H1 (cell line): ENCODE data around the gene TRIM27. TPM values are rescaled to one million over a fixed set of nuclear protein-coding genes. Genes with fewer than 3 reads are reported as not detected.

ENCODE experiments used
- CTCF ChIA-PET: fragments of 300-600 bp; sonication (Branson Sonifier 250); formaldehyde crosslinking; loops from one replicate; lab custom pipeline; 2021; ENCODE audit not compliant: partially characterized antibody; lab: Charles Lee
- POLR2A ChIA-PET: fragments of 300-600 bp; sonication (Branson Sonifier 250); formaldehyde crosslinking; loops from one replicate; lab custom pipeline; 2021; ENCODE audit warnings: inconsistent platforms; ENCODE audit not compliant: partially characterized antibody; lab: Charles Lee
- DNase-seq, 2 experiments: peaks; one replicate each; pipeline versions ENCODE4 v3.0.0 to v3.0.0-alpha.2; 2010 to 2022; ENCODE audit warnings: low spot score in 2 of 2, low read depth in 1 of 2, mixed read lengths in 1 of 2
- FAIRE-seq: peaks from 2 replicates; lab custom pipeline; 2011; peaks lifted over from hg19 to GRCh38; lab: Jason Lieb, UNC
- H2AFZ ChIP-seq: 2 replicates; pipeline ENCODE4 v1.8.1; 2012; ENCODE audit warnings: low read length, inconsistent platforms
- H2AK5ac ChIP-seq: 2 replicates; pipeline ENCODE4 v1.6.1; 2013; ENCODE audit warnings: low read depth, low read length
- H2BK120ac ChIP-seq: replicated peaks from 2 replicates; pipeline ENCODE3; 2013; ENCODE audit warnings: low read depth, low read length, inconsistent platforms
- H2BK12ac ChIP-seq: 2 replicates; pipeline ENCODE4 v1.6.1; 2013; ENCODE audit warnings: low read depth, low read length
- H2BK15ac ChIP-seq: 2 replicates; pipeline ENCODE4 v1.6.1; 2013; ENCODE audit warnings: low read length
- H2BK20ac ChIP-seq: 2 replicates; pipeline ENCODE4 v1.6.1; 2013; ENCODE audit warnings: low read length
- H2BK5ac ChIP-seq: 2 replicates; pipeline ENCODE4 v1.6.1; 2013; ENCODE audit warnings: low read depth, low read length
- H3K14ac ChIP-seq: 2 replicates; pipeline ENCODE4 v1.6.1; 2013; ENCODE audit warnings: inconsistent platforms; ENCODE audit not compliant: insufficient read length
- H3K18ac ChIP-seq: 2 replicates; pipeline ENCODE4 v1.6.1; 2013; ENCODE audit warnings: low read length; ENCODE audit errors: extremely low read depth
- H3K23ac ChIP-seq: 2 replicates; pipeline ENCODE4 v1.6.1; 2013; ENCODE audit warnings: inconsistent platforms; ENCODE audit not compliant: insufficient read length
- H3K23me2 ChIP-seq: 2 replicates; pipeline ENCODE4 v1.6.1; 2013; ENCODE audit warnings: low read depth, low read length
- H3K27ac ChIP-seq: 2 replicates; pipeline ENCODE4 v1.6.1; 2011; ENCODE audit warnings: low read depth, low read length, inconsistent platforms
- H3K27me3 ChIP-seq, 4 experiments: replicated peaks in 1 of 4; 1 replicate in 1 of 4; 2 replicates in 3 of 4; pipeline versions ENCODE4 v1.6.1 to v1.8.1; 2011 to 2013; ENCODE audit warnings: low read length in 3 of 4, mild to moderate bottlenecking in 3 of 4, inconsistent platforms in 2 of 4, mixed read lengths in 2 of 4, moderate library complexity in 1 of 4; ENCODE audit not compliant: control insufficient read depth in 3 of 4, insufficient read depth in 3 of 4; ENCODE audit errors: extremely low read depth in 1 of 4
- H3K36me3 ChIP-seq, 4 experiments: 2 replicates each; pipeline versions ENCODE4 v1.6.1 to v1.8.1; 2011 to 2013; ENCODE audit warnings: mild to moderate bottlenecking in 4 of 4, low read length in 3 of 4, moderate library complexity in 2 of 4, control low read depth in 1 of 4, inconsistent platforms in 1 of 4; ENCODE audit not compliant: insufficient read depth in 4 of 4, control insufficient read depth in 2 of 4
- H3K4ac ChIP-seq: replicated peaks from 2 replicates; pipeline ENCODE3; 2013; ENCODE audit warnings: low read length, low read depth, mixed read lengths, inconsistent platforms; ENCODE audit not compliant: insufficient read length
- H3K4me1 ChIP-seq, 4 experiments: replicated peaks in 1 of 4; 1 replicate in 1 of 4; 2 replicates in 3 of 4; pipeline versions ENCODE4 v1.6.1 to v1.8.1; 2011 to 2013; ENCODE audit warnings: low read length in 3 of 4, inconsistent platforms in 2 of 4, mixed read lengths in 1 of 4; ENCODE audit not compliant: insufficient read depth in 4 of 4, control insufficient read depth in 3 of 4
- H3K4me2 ChIP-seq, 2 experiments: 2 replicates each; pipeline versions ENCODE4 v1.6.1 to v1.8.1; 2011 to 2013; ENCODE audit warnings: low read depth in 2 of 2, low read length in 2 of 2, control low read depth in 1 of 2, inconsistent platforms in 1 of 2, mild to moderate bottlenecking in 1 of 2; ENCODE audit not compliant: insufficient read depth in 1 of 2
- H3K4me3 ChIP-seq, 4 experiments: fragments of 200-600, 300-600 bp in 1 of 4; sonication (generic), shearing (Covaris generic), sonication (Bioruptor Twin) in 1 of 4; 2 replicates each; pipeline versions ENCODE4 v1.5.1 to v1.8.1; 2011 to 2016; ENCODE audit warnings: low read length in 4 of 4, low read depth in 3 of 4, control low read depth in 2 of 4, inconsistent platforms in 2 of 4, mild to moderate bottlenecking in 2 of 4, mixed read lengths in 1 of 4, moderate library complexity in 1 of 4; ENCODE audit not compliant: insufficient read depth in 2 of 4; ENCODE audit errors: extremely low read depth in 1 of 4
- H3K56ac ChIP-seq: replicated peaks from 2 replicates; pipeline ENCODE3; 2013; ENCODE audit warnings: low read depth, mild to moderate bottlenecking, mixed read lengths, low read length, inconsistent platforms; ENCODE audit not compliant: insufficient read length
- H3K79me1 ChIP-seq: 2 replicates; pipeline ENCODE4 v1.6.1; 2013; ENCODE audit warnings: low read depth, low read length, control low read depth
- H3K79me2 ChIP-seq, 2 experiments: 2 replicates each; pipeline versions ENCODE4 v1.6.1 to v1.8.1; 2012 to 2013; ENCODE audit warnings: low read length in 2 of 2, mild to moderate bottlenecking in 2 of 2, inconsistent platforms in 1 of 2; ENCODE audit not compliant: insufficient read depth in 2 of 2, control insufficient read depth in 1 of 2
- H3K9ac ChIP-seq, 4 experiments: replicated peaks in 1 of 4; 1 replicate in 1 of 4; 2 replicates in 3 of 4; pipeline versions ENCODE4 v1.6.1 to v1.8.1; 2011 to 2013; ENCODE audit warnings: low read depth in 3 of 4, low read length in 3 of 4, control low read depth in 2 of 4, mild to moderate bottlenecking in 2 of 4, moderate library complexity in 2 of 4, inconsistent platforms in 1 of 4; ENCODE audit errors: extremely low read depth in 1 of 4
- H3K9me3 ChIP-seq, 2 experiments: 2 replicates each; pipeline versions ENCODE4 v1.6.1 to v1.8.1; 2012 to 2013; ENCODE audit warnings: mild to moderate bottlenecking in 2 of 2, moderate library complexity in 2 of 2, control low read depth in 1 of 2, inconsistent platforms in 1 of 2, low read depth in 1 of 2, low read length in 1 of 2, mixed read lengths in 1 of 2; ENCODE audit not compliant: insufficient read depth in 2 of 2
- H4K20me1 ChIP-seq, 2 experiments: replicated peaks in 1 of 2; 2 replicates each; pipeline versions ENCODE3 to v1.8.1; 2011 to 2013; ENCODE audit warnings: inconsistent platforms in 2 of 2, low read length in 2 of 2, mild to moderate bottlenecking in 1 of 2; ENCODE audit not compliant: insufficient read depth in 2 of 2, control insufficient read depth in 1 of 2
- H4K5ac ChIP-seq: 2 replicates; pipeline ENCODE4 v1.6.1; 2013; ENCODE audit warnings: low read length, low read depth, mixed read lengths, inconsistent platforms; ENCODE audit not compliant: insufficient read length
- H4K8ac ChIP-seq: 2 replicates; pipeline ENCODE4 v1.8.0; 2013; ENCODE audit warnings: mild to moderate bottlenecking, moderate library complexity, low read length, inconsistent platforms; ENCODE audit not compliant: insufficient read depth; ENCODE audit errors: extremely low read depth
- H4K91ac ChIP-seq: replicated peaks from 2 replicates; pipeline ENCODE3; 2013; ENCODE audit warnings: low read length, mixed read lengths, inconsistent platforms; ENCODE audit not compliant: insufficient read length
- SIN3A ChIP-seq, 2 experiments: IDR thresholded peaks in 1 of 2; conservative IDR thresholded peaks in 1 of 2; 2 replicates each; pipeline ENCODE4 v1.6.1; 2011 to 2012; ENCODE audit warnings: low read length in 2 of 2, improper control_type of control experiment in 1 of 2, low read depth in 1 of 2, mild to moderate bottlenecking in 1 of 2
- whole genome bisulfite sequencing, 2 experiments: shearing (Covaris generic) in 1 of 2; methylation state at CpG; one replicate each; pipeline versions ENCODE4 v1.1.6 to v1.1.7; 2013 to 2015; ENCODE audit warnings: low lambda C conversion rate in 2 of 2, mixed read lengths in 2 of 2, inconsistent platforms in 1 of 2, low coverage in 1 of 2, missing lambda C conversion rate in 1 of 2; ENCODE audit not compliant: insufficient replicate concordance in 2 of 2, insufficient coverage in 1 of 2, insufficient read length in 1 of 2; ENCODE audit errors: extremely low coverage in 1 of 2, missing lambda C conversion rate in 1 of 2; 5-methylcytosine and 5-hydroxymethylcytosine counted together
- polyA plus RNA-seq, 7 experiments: library from polyadenylated mRNA; depleted of rRNA in 3 of 7; stranded (reverse) in 5 of 7; unstranded in 2 of 7; fragments of >200 nt in 5 of 7; fragments of 200-250 nt in 2 of 7; gene quantifications; 1 replicate in 5 of 7; 2 replicates in 1 of 7; 4 replicates in 1 of 7; pipeline versions ENCODE4 v1.2.1 to v1.2.3, GENCODE V29; 2011 to 2013; ENCODE audit warnings: missing spikeins in 2 of 7, mixed read lengths in 2 of 7
- total RNA-seq: library from RNA; stranded (reverse); fragmentation: NEBNext Ultra II Directional; extraction: Animal tissue kit (Norgen Biotek cat#: 25700); gene quantifications from 2 replicates; pipeline ENCODE4 v1.2.1, GENCODE V29; 2021

Gene TRIM27
- total and polyA plus RNA-seq, 2 of the 8 experiments (the other 6 are each of a cell fraction or from before 2014, with no cell fraction given): 76.4 to 85.9 TPM

DNA sequence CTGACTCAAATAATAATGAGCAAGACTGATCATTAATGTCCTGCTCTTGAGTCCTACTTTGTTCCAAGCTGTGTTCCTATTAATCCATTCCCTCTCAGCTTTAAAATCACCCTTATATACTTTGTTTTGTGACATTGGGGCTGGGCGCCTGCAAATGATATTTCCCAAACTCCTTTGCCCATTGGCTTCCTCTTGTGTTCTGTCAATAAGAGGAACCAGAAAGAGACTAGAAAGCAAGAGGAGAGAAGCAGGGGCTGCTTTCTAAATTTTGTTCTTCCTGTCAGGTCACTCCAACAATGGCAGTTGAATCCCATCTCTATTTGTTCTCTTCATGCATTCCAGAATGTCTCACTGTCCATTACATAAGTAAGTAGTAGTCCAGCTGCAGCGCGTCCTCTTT is 21.6 kb upstream of the TRIM27 start:
- no peak overlapping the region for H3K9ac ChIP-seq
- peaks cover 0 to 2% (median 0%) of the 10 kb centered on the region in 4 experiments; a peak in 2 of 7 replicates for H3K4me1 ChIP-seq
- H3K23me2 ChIP-seq: peaks cover 1% of the 10 kb centered on the region; the same call in 1 of the 2 replicates
- H3K27ac ChIP-seq: no peak overlapping the region
- no peak overlapping the region for H3K4me2 ChIP-seq
- ChIA-PET CTCF (interaction anchor here (1.5 to 1.7 kb wide), 2 partner anchors 69 to 70 kb away, joined by 3 read pairs; no protein-coding TSS in a partner anchor), POLR2A (interaction anchor here (0.6 to 1.4 kb wide), 6 partner anchors 13 to 56 kb away, joined by 3 to 4 read pairs (median 4); partner anchors contain the start of gene TRIM27)
- H3K4me3 ChIP-seq: no peak overlapping the region
- no peak overlapping the region for H3K18ac ChIP-seq
- no peak overlapping the region for H2BK15ac ChIP-seq
- H3K14ac ChIP-seq: no peak overlapping the region
- H3K9me3 ChIP-seq: peaks cover 0 to 4% of the 10 kb centered on the region in 2 experiments; a peak in 1 of 4 replicates
- FAIRE-seq (no peak), DNase-seq (peak in 1 of 2 experiments; percentile 37)
- no peak overlapping the region for H4K5ac ChIP-seq
- 0 out of 2 replicates have a peak overlapping the region, but pooled peaks have one; percentile 32 for H2AK5ac ChIP-seq
- H3K79me2 ChIP-seq: no peaks in the 10 kb centered on the region
- H3K36me3 ChIP-seq: no peaks in the 10 kb centered on the region
- H4K20me1 ChIP-seq: no peaks in the 10 kb centered on the region
- H3K56ac ChIP-seq: no peak overlapping the region
- no peak overlapping the region for H2BK12ac ChIP-seq
- H2BK5ac ChIP-seq: no peak overlapping the region
- H3K27me3 ChIP-seq: no peaks in the 10 kb centered on the region
- no peak overlapping the region for H2BK120ac ChIP-seq
- no peak overlapping the region for H4K8ac ChIP-seq
- H3K79me1 ChIP-seq: no peaks in the 10 kb centered on the region
- no peak overlapping the region for H2BK20ac ChIP-seq
- WGBS, 2 experiments: 87% methylated on average over 3 of the region's 3 CpGs; no CpG with 5 or more reads in 1 of the 2 experiments
- no peak overlapping the region for H3K23ac ChIP-seq
- no peak overlapping the region for H2AFZ ChIP-seq
- H3K4ac ChIP-seq: no peak overlapping the region
- H4K91ac ChIP-seq: no peak overlapping the region
- TF ChIP-seq SIN3A (conservative IDR thresholded peaks at IDR 0.05 in 1 of 2, IDR thresholded peaks at IDR 0.05 in 1 of 2; ENCODE audit: low read depth in 1 of 2, low read length in 2 of 2): no peak
